Measurements from ENCODE around the gene PLEK.

Gene PLEK

DNA sequence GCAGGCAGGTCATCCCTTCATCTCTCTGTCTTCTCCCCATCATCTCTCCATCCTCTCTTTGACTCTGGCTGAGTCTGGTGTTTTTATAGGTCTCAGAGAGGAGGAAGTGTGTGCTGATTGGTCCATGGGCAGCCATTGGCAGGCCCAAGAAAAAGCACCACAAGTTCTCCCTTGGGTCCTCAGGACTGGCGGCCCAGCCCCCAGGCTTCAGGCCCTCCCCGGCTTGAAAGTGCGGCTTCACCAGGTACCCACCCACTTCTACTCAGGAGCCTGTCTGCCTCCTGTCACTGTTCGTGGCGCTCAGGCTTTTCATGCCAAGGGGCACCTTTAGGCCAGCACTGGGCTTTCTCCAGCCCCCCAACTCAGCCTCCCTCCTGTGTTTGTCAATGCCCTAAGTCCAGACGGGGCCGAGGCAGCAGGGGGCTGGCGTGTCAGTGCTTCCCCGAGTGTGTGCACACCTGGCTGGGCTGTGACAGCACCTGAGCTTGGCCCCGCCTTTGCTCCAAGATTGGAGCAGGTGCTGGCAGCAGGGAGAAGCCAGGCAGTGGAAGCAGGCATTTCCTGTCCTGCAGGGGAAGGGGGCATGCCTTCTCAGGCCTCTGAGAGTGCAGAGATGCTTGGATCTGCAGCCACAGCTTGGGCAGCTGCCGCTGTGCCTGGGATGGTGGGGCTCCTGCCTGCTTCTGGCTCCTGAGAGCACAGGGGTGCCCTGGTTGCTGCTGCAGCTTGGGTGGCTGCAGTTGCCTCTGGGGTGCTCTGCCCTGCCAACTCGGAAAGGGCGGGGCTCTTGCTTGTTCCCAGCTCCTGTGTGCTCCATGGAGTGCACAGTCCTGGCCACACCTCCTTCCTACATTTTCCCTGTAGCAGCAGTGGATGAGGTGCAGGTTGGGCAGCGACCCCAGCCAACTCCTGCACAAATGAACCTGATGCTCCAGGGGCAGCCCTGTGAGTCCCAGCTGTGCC lies 67.9 kb downstream of the PLEK start:
- no peak for ATAC-seq
- TF ChIP-seq RARB (CRISPR knock-in tag; IDR thresholded peaks at IDR 0.05) (no peak), TCF4 (CRISPR knock-in tag; IDR thresholded peaks at IDR 0.05; ENCODE audit: borderline replicate concordance) (no peak), ZNF8 (CRISPR knock-in tag; IDR thresholded peaks at IDR 0.05) (no peak), ZNF565 (CRISPR knock-in tag; conservative IDR thresholded peaks at IDR 0.05; ENCODE audit: low read depth) (no peak), ISL1 (CRISPR knock-in tag; IDR thresholded peaks at IDR 0.05) (no peak), ESRRG (CRISPR knock-in tag; IDR thresholded peaks at IDR 0.05) (no peak), CSDC2 (CRISPR knock-in tag; IDR thresholded peaks at IDR 0.05) (no peak), ZNF70 (CRISPR knock-in tag; IDR thresholded peaks at IDR 0.05) (no peak), ARNTL (CRISPR knock-in tag; IDR thresholded peaks at IDR 0.05; ENCODE audit: borderline replicate concordance, low read depth) (no peak), BACH2 (CRISPR knock-in tag; IDR thresholded peaks at IDR 0.05; ENCODE audit: borderline replicate concordance) (no peak), ZFP3 (CRISPR knock-in tag; IDR thresholded peaks at IDR 0.05) (no peak), ZFP30 (CRISPR knock-in tag; IDR thresholded peaks at IDR 0.05) (no peak), ZC3H10 (CRISPR knock-in tag; IDR thresholded peaks at IDR 0.05) (no peak)
- TF ChIP-seq, protein P1, sequence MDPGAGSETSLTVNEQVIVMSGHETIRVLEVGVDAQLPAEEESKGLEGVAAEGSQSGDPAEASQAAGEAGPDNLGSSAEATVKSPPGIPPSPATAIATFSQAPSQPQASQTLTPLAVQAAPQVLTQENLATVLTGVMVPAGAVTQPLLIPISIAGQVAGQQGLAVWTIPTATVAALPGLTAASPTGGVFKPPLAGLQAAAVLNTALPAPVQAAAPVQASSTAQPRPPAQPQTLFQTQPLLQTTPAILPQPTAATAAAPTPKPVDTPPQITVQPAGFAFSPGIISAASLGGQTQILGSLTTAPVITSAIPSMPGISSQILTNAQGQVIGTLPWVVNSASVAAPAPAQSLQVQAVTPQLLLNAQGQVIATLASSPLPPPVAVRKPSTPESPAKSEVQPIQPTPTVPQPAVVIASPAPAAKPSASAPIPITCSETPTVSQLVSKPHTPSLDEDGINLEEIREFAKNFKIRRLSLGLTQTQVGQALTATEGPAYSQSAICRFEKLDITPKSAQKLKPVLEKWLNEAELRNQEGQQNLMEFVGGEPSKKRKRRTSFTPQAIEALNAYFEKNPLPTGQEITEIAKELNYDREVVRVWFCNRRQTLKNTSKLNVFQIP (CRISPR knock-in tag; IDR thresholded peaks at IDR 0.05; ENCODE audit: borderline replicate concordance, low read depth): no peak
- TF ChIP-seq, protein P2, sequence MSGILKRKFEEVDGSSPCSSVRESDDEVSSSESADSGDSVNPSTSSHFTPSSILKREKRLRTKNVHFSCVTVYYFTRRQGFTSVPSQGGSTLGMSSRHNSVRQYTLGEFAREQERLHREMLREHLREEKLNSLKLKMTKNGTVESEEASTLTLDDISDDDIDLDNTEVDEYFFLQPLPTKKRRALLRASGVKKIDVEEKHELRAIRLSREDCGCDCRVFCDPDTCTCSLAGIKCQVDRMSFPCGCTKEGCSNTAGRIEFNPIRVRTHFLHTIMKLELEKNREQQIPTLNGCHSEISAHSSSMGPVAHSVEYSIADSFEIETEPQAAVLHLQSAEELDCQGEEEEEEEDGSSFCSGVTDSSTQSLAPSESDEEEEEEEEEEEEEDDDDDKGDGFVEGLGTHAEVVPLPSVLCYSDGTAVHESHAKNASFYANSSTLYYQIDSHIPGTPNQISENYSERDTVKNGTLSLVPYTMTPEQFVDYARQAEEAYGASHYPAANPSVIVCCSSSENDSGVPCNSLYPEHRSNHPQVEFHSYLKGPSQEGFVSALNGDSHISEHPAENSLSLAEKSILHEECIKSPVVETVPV (CRISPR knock-in tag; IDR thresholded peaks at IDR 0.05): no peak
- TF ChIP-seq, protein P3, sequence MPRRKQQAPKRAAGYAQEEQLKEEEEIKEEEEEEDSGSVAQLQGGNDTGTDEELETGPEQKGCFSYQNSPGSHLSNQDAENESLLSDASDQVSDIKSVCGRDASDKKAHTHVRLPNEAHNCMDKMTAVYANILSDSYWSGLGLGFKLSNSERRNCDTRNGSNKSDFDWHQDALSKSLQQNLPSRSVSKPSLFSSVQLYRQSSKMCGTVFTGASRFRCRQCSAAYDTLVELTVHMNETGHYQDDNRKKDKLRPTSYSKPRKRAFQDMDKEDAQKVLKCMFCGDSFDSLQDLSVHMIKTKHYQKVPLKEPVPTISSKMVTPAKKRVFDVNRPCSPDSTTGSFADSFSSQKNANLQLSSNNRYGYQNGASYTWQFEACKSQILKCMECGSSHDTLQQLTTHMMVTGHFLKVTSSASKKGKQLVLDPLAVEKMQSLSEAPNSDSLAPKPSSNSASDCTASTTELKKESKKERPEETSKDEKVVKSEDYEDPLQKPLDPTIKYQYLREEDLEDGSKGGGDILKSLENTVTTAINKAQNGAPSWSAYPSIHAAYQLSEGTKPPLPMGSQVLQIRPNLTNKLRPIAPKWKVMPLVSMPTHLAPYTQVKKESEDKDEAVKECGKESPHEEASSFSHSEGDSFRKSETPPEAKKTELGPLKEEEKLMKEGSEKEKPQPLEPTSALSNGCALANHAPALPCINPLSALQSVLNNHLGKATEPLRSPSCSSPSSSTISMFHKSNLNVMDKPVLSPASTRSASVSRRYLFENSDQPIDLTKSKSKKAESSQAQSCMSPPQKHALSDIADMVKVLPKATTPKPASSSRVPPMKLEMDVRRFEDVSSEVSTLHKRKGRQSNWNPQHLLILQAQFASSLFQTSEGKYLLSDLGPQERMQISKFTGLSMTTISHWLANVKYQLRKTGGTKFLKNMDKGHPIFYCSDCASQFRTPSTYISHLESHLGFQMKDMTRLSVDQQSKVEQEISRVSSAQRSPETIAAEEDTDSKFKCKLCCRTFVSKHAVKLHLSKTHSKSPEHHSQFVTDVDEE (CRISPR knock-in tag; IDR thresholded peaks at IDR 0.05): no peak

DNA sequence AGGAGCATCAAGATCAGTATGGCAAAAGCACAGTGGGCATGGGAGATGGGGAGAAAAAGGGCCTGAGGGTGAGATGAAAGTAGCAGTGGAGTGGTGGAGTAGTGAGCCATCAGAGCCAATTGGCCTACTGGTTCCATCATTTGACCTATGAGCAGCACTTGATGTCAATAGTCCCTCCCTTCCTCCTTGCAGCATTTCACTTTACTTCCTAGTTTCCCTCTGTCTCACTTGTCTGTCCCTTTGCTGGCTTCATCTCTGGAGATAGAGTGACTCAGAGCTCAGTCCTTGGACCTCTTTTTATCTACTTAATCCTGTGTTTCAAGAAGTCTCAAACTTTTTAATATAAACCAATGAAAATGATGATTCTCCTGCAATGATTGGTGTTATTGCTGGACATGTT lies 69.9 kb downstream of the PLEK start:
- no peak for TF ChIP-seq CSDC2 (CRISPR knock-in tag; IDR thresholded peaks at IDR 0.05)
- TF ChIP-seq SNAI2 (CRISPR knock-in tag; IDR thresholded peaks at IDR 0.05): no peak
- no peak for TF ChIP-seq ARNTL (CRISPR knock-in tag; IDR thresholded peaks at IDR 0.05; ENCODE audit: borderline replicate concordance, low read depth)
- TF ChIP-seq PPARA (CRISPR knock-in tag; IDR thresholded peaks at IDR 0.05; ENCODE audit: borderline replicate concordance): no peak
- TF ChIP-seq, protein P4, sequence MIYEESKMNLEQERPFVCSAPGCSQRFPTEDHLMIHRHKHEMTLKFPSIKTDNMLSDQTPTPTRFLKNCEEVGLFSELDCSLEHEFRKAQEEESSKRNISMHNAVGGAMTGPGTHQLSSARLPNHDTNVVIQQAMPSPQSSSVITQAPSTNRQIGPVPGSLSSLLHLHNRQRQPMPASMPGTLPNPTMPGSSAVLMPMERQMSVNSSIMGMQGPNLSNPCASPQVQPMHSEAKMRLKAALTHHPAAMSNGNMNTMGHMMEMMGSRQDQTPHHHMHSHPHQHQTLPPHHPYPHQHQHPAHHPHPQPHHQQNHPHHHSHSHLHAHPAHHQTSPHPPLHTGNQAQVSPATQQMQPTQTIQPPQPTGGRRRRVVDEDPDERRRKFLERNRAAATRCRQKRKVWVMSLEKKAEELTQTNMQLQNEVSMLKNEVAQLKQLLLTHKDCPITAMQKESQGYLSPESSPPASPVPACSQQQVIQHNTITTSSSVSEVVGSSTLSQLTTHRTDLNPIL (CRISPR knock-in tag; IDR thresholded peaks at IDR 0.05; ENCODE audit: low read depth): no peak

DNA sequence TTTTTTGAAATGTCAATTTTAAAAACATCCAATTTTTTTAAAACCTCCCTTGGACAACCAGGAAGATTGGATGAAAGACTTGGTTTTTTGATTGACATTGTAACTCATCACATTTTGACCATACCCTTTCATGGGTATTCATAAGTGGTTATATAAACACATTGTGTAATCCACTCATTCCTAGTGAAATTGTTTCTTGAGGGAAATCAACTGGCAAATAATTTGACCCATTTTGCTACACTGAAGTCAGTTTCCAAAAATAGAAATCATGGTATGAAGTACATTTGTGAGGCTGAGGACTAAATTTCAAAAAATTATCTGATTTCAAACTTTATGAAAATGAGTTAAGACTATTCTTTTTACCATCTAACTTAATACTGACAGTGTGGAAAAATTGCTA lies 70.5 kb downstream of the PLEK start:
- no peak for ATAC-seq

More for the DNA sequence above, 69.9 kb downstream of the PLEK start:
- no peak for ATAC-seq

More for the DNA sequence above, 70.5 kb downstream of the PLEK start:
- TF ChIP-seq, protein P1 (CRISPR knock-in tag; IDR thresholded peaks at IDR 0.05; ENCODE audit: borderline replicate concordance, low read depth): no peak
- no peak for TF ChIP-seq PPARA (CRISPR knock-in tag; IDR thresholded peaks at IDR 0.05; ENCODE audit: borderline replicate concordance)

All from SK-N-SH treated with all-trans-retinoic acid at 6 μM for 48 hours (cell line).